Esophagus squamous epithelium (tissue), 4 donors: ENCODE data around the gene PPP2R5C.

Experiments
- CTCF ChIP-seq, 6 experiments: fragments of 450-650 bp in 4 of 6; fragments of 200-600 bp in 2 of 6; sonication (generic) in 2 of 6; IDR thresholded peaks; one replicate each; pipeline ENCODE4 v1.5.1; 2016 to 2019; ENCODE audit warnings: antibody characterized with exemption in 6 of 6, mild to moderate bottlenecking in 4 of 6, moderate library complexity in 4 of 6
- POLR2A ChIP-seq, 4 donors: fragments of 450-650 bp; IDR thresholded peaks; one replicate each; pipeline ENCODE4 v1.6.1; 2017; ENCODE audit warnings: antibody characterized with exemption in 4 of 4, mild to moderate bottlenecking in 4 of 4, moderate library complexity in 3 of 4

DNA sequence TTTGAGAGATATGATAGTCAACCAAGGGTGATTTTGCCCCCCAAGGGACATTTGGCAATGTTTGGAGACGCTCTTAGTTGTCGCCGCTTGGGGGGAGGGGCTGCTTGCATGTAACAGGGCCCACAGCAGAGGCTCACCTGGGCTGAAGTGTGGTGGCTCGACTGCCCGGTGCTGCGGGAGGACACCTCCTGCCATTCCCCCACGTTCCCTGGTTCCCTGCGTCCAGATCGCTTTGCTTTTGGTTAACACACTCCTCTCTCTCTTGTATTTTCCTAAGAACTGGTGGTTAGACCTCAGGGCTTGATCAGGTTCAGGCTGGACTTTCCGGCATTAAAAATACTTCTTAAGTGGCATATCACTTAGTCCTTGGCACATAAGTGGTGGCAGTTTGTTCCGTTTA is 18.9 kb downstream of the PPP2R5C start:
- no peak for TF ChIP-seq CTCF (IDR thresholded peaks at IDR 0.05)
- no peak for TF ChIP-seq POLR2A (IDR thresholded peaks at IDR 0.05)
